B cell (primary cell): ENCODE data around the gene NUDT15. TPM values are rescaled to one million over a fixed set of nuclear protein-coding genes. Genes with fewer than 3 reads are reported as not detected.
A peak's percentile ranks its signal among the peaks of the same experiment; 100 is the strongest.
"Not testable (repeated sequence)": the region's sequence is repeated elsewhere in the genome, so short reads cannot be mapped to it uniquely, and the experiment has no call there.

Experiments
- ATAC-seq: fragments of 200-7000 bp; cut with Tn5 transposase; one replicate; pipeline ENCODE4 v1.10.0; 2021; ENCODE audit warnings: low read depth, mild to moderate bottlenecking, moderate number of reproducible peaks, moderate library complexity
- CTCF ChIA-PET: fragments of 350-600 bp; sonication (Branson Sonifier 250); formaldehyde crosslinking; loops from one replicate; lab custom pipeline; 2021; ENCODE audit warnings: antibody characterized with exemption, inconsistent platforms; lab: Charles Lee
- POLR2A ChIA-PET: fragments of 350-600 bp; sonication (Branson Sonifier 250); formaldehyde crosslinking; loops from one replicate; lab custom pipeline; 2021; ENCODE audit warnings: antibody characterized with exemption; lab: Charles Lee
- DNase-seq: peaks from one replicate; pipeline ENCODE4 v3.0.0; 2013
- H2AFZ ChIP-seq: 2 replicates; pipeline ENCODE4 v1.6.1; 2012; ENCODE audit warnings: mild to moderate bottlenecking, low read depth, low read length; ENCODE audit not compliant: insufficient read depth, poor library complexity, severe bottlenecking
- H3K27ac ChIP-seq, 2 donors: 1 replicate in 1 of 2; 2 replicates in 1 of 2; pipeline ENCODE4 v1.5.1; 2012 to 2013; ENCODE audit warnings: low read length in 2 of 2, mild to moderate bottlenecking in 2 of 2, moderate library complexity in 1 of 2
- H3K27me3 ChIP-seq, 4 experiments: fragments of 200-600 bp in 1 of 4; sonication (generic) in 1 of 4; replicated peaks in 1 of 4; 1 replicate in 2 of 4; 2 replicates in 2 of 4; pipeline versions ENCODE4 v1.6.1 to v1.7.0; 2013 to 2016; ENCODE audit warnings: low read length in 3 of 4, mild to moderate bottlenecking in 2 of 4, mixed read lengths in 1 of 4, moderate library complexity in 1 of 4; ENCODE audit not compliant: insufficient read depth in 4 of 4, control insufficient read depth in 3 of 4; ENCODE audit errors: control extremely low read depth in 1 of 4
- H3K36me3 ChIP-seq, 2 experiments: replicated peaks in 1 of 2; 1 replicate in 1 of 2; 2 replicates in 1 of 2; pipeline versions ENCODE4 v1.6.1 to v1.7.1; 2013; ENCODE audit warnings: low read length in 1 of 2; ENCODE audit not compliant: insufficient read depth in 2 of 2, control insufficient read depth in 1 of 2; ENCODE audit errors: control extremely low read depth in 1 of 2, extremely low read depth in 1 of 2
- H3K4me1 ChIP-seq, 2 donors: fragments of 200-600 bp in 1 of 2; sonication (generic) in 1 of 2; 1 replicate in 1 of 2; 2 replicates in 1 of 2; pipeline versions ENCODE4 v1.5.1 to v1.6.1; 2013 to 2017; ENCODE audit warnings: low read length in 2 of 2; ENCODE audit not compliant: control insufficient read depth in 2 of 2, insufficient read depth in 2 of 2
- H3K4me2 ChIP-seq: replicated peaks from 2 replicates; pipeline ENCODE3; 2012; ENCODE audit warnings: mild to moderate bottlenecking, low read depth, low read length; ENCODE audit not compliant: poor library complexity, severe bottlenecking
- H3K4me3 ChIP-seq, 5 experiments: fragments of 200-600 bp in 1 of 5; sonication (generic) in 1 of 5; 1 replicate in 3 of 5; 2 replicates in 2 of 5; pipeline versions ENCODE4 v1.5.1 to v1.7.0; 2011 to 2016; ENCODE audit warnings: low read length in 4 of 5, mild to moderate bottlenecking in 4 of 5, low read depth in 2 of 5, control low read depth in 1 of 5, moderate library complexity in 1 of 5; ENCODE audit not compliant: insufficient read depth in 1 of 5; ENCODE audit errors: control extremely low read depth in 1 of 5, extremely low read depth in 1 of 5
- H3K79me2 ChIP-seq: fragments of 200-600 bp; sonication (generic); one replicate; pipeline ENCODE4 v1.6.0; 2016; ENCODE audit warnings: low read length; ENCODE audit not compliant: control insufficient read depth, insufficient read depth
- H3K9ac ChIP-seq: fragments of 200-600 bp; sonication (generic); 2 replicates; pipeline ENCODE4 v1.6.1; 2017; ENCODE audit warnings: mild to moderate bottlenecking, low read length, moderate library complexity
- H3K9me3 ChIP-seq, 3 donors: one replicate each; pipeline versions ENCODE4 v1.6.1 to v1.7.1; 2013; ENCODE audit warnings: low read length in 2 of 3; ENCODE audit not compliant: control insufficient read depth in 2 of 3, insufficient read depth in 1 of 3; ENCODE audit errors: control extremely low read depth in 1 of 3
- H4K20me1 ChIP-seq: 2 replicates; pipeline ENCODE4 v1.6.0; 2012; ENCODE audit warnings: mild to moderate bottlenecking, low read length; ENCODE audit not compliant: insufficient read depth, control insufficient read depth, poor library complexity, severe bottlenecking
- H3K27ac Mint-ChIP-seq: one replicate; pipeline ENCODE4 v1.8.0; 2021; ENCODE audit warnings: mixed read lengths
- H3K27me3 Mint-ChIP-seq: one replicate; pipeline ENCODE4 v1.8.0; 2021; ENCODE audit warnings: mixed read lengths
- H3K4me1 Mint-ChIP-seq: one replicate; pipeline ENCODE4 v1.8.0; 2021; ENCODE audit warnings: mixed read lengths
- H3K4me3 Mint-ChIP-seq: one replicate; pipeline ENCODE4 v1.8.0; 2021; ENCODE audit warnings: mixed read lengths
- H3K9me3 Mint-ChIP-seq: one replicate; pipeline ENCODE4 v1.8.0; 2022; ENCODE audit warnings: mixed read lengths; ENCODE audit not compliant: insufficient read depth
- CTCF ChIP-seq: fragments of 200-600 bp; IDR thresholded peaks from one replicate; pipeline ENCODE4 v1.8.0; 2022; ENCODE audit warnings: antibody characterized with exemption, mild to moderate bottlenecking
- EZH2 ChIP-seq: IDR thresholded peaks from 2 replicates; pipeline ENCODE4 v1.6.1; 2012; ENCODE audit warnings: borderline replicate concordance, low read depth, mild to moderate bottlenecking, moderate library complexity, low read length; ENCODE audit not compliant: insufficient read depth, poor library complexity, severe bottlenecking
- WGBS: methylation state at CpG from one replicate; pipeline ENCODE4 v1.1.5; 2013; ENCODE audit warnings: missing lambda C conversion rate; ENCODE audit not compliant: insufficient coverage; 5-methylcytosine and 5-hydroxymethylcytosine counted together
- intact Hi-C: fragments of 100-400 bp; cut with micrococcal nuclease; formaldehyde crosslinking; loops from one replicate; pipeline ENCODE4 v1.10.0; 2022
- polyA plus RNA-seq: library from polyadenylated mRNA; depleted of rRNA; stranded (reverse); fragments of >200 nt; gene quantifications from 2 replicates; pipeline ENCODE4 v1.2.3, GENCODE V29; 2012
- total RNA-seq, 2 donors: library from RNA; stranded (reverse); fragments of 120-200 nt in 1 of 2; gene quantifications; 1 replicate in 1 of 2; 2 replicates in 1 of 2; pipeline versions ENCODE4 v1.2.3 to v1.2.4, GENCODE V29; 2013 to 2022

The NUDT15 gene
- total and polyA plus RNA-seq, 2 donors (not counting 1 experiment from before 2014, with no cell fraction given) = 4.2 to 6.0 TPM

GRCh38 chr13:48001114-48001881 lies 36.2 kb upstream of the NUDT15 start, which contains the start of gene SUCLA2:
Gene SUCLA2 (minus strand): TSS chr13:48001273. CDS start chr13:48001269, 4 bp downstream.
- POLR2A ChIA-PET = no interaction called here
- Histone ChIP-seq H3K27me3 (no peaks in the 10 kb centered on the region), H3K79me2 (peaks cover 46% of the 10 kb centered on the region), H3K9me3 (no peaks in the 10 kb centered on the region), H3K4me2 (peak within 1 kb of the TSS; percentile 81), H4K20me1 (peaks cover 8% of the 10 kb centered on the region), H3K4me3 (peak within 1 kb of the TSS; percentile 72 to 89 (median 79)), H3K9ac (peak within 1 kb of the TSS; percentile 89), H2AFZ (peak within 1 kb of the TSS; percentile 97), H3K36me3 (peaks cover 0 to 1% of the 10 kb centered on the region in 2 experiments), H3K27ac (peak within 1 kb of the TSS; percentile 43 to 82), H3K4me1 (peaks cover 13% of the 10 kb centered on the region in 2 donors)
- Mint-ChIP-seq H3K4me3 (peak within 1 kb of the TSS; percentile 95), H3K9me3 (no peaks in the 10 kb centered on the region), H3K27me3 (no peaks in the 10 kb centered on the region), H3K27ac (peak within 1 kb of the TSS; percentile 72), H3K4me1 (peaks cover 30% of the 10 kb centered on the region)
- 17% methylated on average over 52 of the region's 52 CpGs for whole genome bisulfite sequencing
- CTCF ChIA-PET = interaction anchor here (0.6 kb wide), 1 partner anchor 1732 kb away, joined by 3 read pairs; no protein-coding TSS in a partner anchor
- intact Hi-C loops = loop anchor here (1.0 to 10.0 kb wide), 4 partner anchors 37 to 1946 kb away; partner anchors contain the start of genes FNDC3A and ZC3H13
- peak; percentile 100 for ATAC-seq
- TF ChIP-seq EZH2 (no peak), CTCF (no peak)
- peak; percentile 90 for DNase-seq

- POLR2A ChIA-PET, H3K27me3 Mint-ChIP-seq: not testable (repeated sequence)
- intact Hi-C loops = loop anchor here (1.0 to 10.0 kb wide), 4 partner anchors 36 to 1947 kb away; partner anchors contain the start of genes FNDC3A and ZC3H13
Measured at GRCh38 chr13:48001999-48002398, 35.5 kb upstream of the NUDT15 start.

More at GRCh38 chr13:48001999-48002398, 35.5 kb upstream of the NUDT15 start:
- not testable (repeated sequence) for ATAC-seq, H4K20me1 ChIP-seq, H3K27ac Mint-ChIP-seq, H3K9me3 ChIP-seq, H3K27ac ChIP-seq, H3K4me3 ChIP-seq, H3K36me3 ChIP-seq, H3K4me2 ChIP-seq, DNase-seq, H3K9me3 Mint-ChIP-seq, H3K27me3 ChIP-seq, H3K9ac ChIP-seq
- 100% methylated on average over 1 of the region's 5 CpGs for WGBS
- Histone ChIP-seq H3K4me1 (peaks cover 13% of the 10 kb centered on the region in 2 donors), H3K79me2 (peaks cover 45% of the 10 kb centered on the region), H2AFZ (peak overlapping the region; percentile 97)
- Mint-ChIP-seq H3K4me1 (peaks cover 30% of the 10 kb centered on the region), H3K4me3 (peak overlapping the region; percentile 95)
- CTCF ChIA-PET = interaction anchor here (0.6 kb wide), 1 partner anchor 1733 kb away, joined by 3 read pairs; no protein-coding TSS in a partner anchor
